HG02973 (cell line): ENCODE data around the gene OTOG.

Source experiments
- ATAC-seq: cut with Tn5 transposase; IDR thresholded peaks from one replicate; pipeline ENCODE4 v1.9.1; 2021; ENCODE audit warnings: moderate library complexity; ENCODE audit not compliant: unreplicated experiment

The OTOG gene

GRCh38 chr11:17517186-17517585 lies 29.9 kb upstream of the OTOG start:
- no peak for ATAC-seq

- ATAC-seq, result no peak
These were observed 28.7 kb upstream of the OTOG start for GRCh38 chr11:17518366-17518765.

GRCh38 chr11:17519061-17519885 lies 27.8 kb upstream of the OTOG start:
- no peak for ATAC-seq

- no peak for ATAC-seq
These were observed 25.8 kb upstream of the OTOG start for GRCh38 chr11:17521106-17521900.

- no peak for ATAC-seq
These were observed 24.4 kb upstream of the OTOG start for GRCh38 chr11:17522655-17523054.

- no peak for ATAC-seq
These were observed 22.8 kb upstream of the OTOG start for GRCh38 chr11:17524221-17524620.

- ATAC-seq, result no peak
These were observed 21.5 kb upstream of the OTOG start for GRCh38 chr11:17525570-17525969.

GRCh38 chr11:17526326-17526725 lies 20.7 kb upstream of the OTOG start:
- ATAC-seq, result no peak

GRCh38 chr11:17526931-17527627 lies 20.0 kb upstream of the OTOG start:
- no peak for ATAC-seq

GRCh38 chr11:17527628-17527995 lies 19.4 kb upstream of the OTOG start:
- no peak for ATAC-seq

- ATAC-seq, result peak; percentile 67
These were observed 18.8 kb upstream of the OTOG start for GRCh38 chr11:17528181-17528691.

- no peak for ATAC-seq
These were observed 17.9 kb upstream of the OTOG start for GRCh38 chr11:17528906-17529843.

- no peak for ATAC-seq
These were observed 17.2 kb upstream of the OTOG start for GRCh38 chr11:17529844-17530185.

- no peak for ATAC-seq
These were observed 15.9 kb upstream of the OTOG start for GRCh38 chr11:17531071-17531600.

GRCh38 chr11:17531636-17532113 lies 15.4 kb upstream of the OTOG start:
- ATAC-seq, result no peak

- no peak for ATAC-seq
These were observed 14.3 kb upstream of the OTOG start for GRCh38 chr11:17532784-17533183.

GRCh38 chr11:17533341-17533740 lies 13.7 kb upstream of the OTOG start:
- no peak for ATAC-seq

- no peak for ATAC-seq
These were observed 13.2 kb upstream of the OTOG start for GRCh38 chr11:17533778-17534415.

- no peak for ATAC-seq
These were observed 11.6 kb upstream of the OTOG start for GRCh38 chr11:17535488-17535887.

- ATAC-seq, result no peak
These were observed 9.8 kb upstream of the OTOG start for GRCh38 chr11:17537261-17537660.
